HUES48 (cell line): Measurements from ENCODE around the gene PLXNA2.

Experiments used
- H3K27ac ChIP-seq: one replicate; pipeline ENCODE4 v1.7.0; 2013; ENCODE audit warnings: low read depth, low read length, inconsistent platforms
- H3K27me3 ChIP-seq: 2 replicates; pipeline ENCODE4 v1.6.1; 2013; ENCODE audit warnings: mild to moderate bottlenecking, low read length; ENCODE audit not compliant: control insufficient read depth, insufficient read depth
- H3K36me3 ChIP-seq: 2 replicates; pipeline ENCODE4 v1.6.1; 2013; ENCODE audit warnings: low read length; ENCODE audit not compliant: control insufficient read depth, insufficient read depth
- H3K4me1 ChIP-seq: 2 replicates; pipeline ENCODE4 v1.6.1; 2013; ENCODE audit warnings: mild to moderate bottlenecking, low read length; ENCODE audit not compliant: control insufficient read depth, insufficient read depth
- H3K4me3 ChIP-seq: 2 replicates; pipeline ENCODE4 v1.5.1; 2013; ENCODE audit warnings: mild to moderate bottlenecking, low read depth, low read length
- H3K9ac ChIP-seq: 2 replicates; pipeline ENCODE4 v1.6.1; 2013; ENCODE audit warnings: mild to moderate bottlenecking, low read depth, low read length, moderate library complexity
- H3K9me3 ChIP-seq: 2 replicates; pipeline ENCODE4 v1.6.1; 2013; ENCODE audit warnings: low read length; ENCODE audit not compliant: control insufficient read depth, insufficient read depth

PLXNA2 gene

DNA sequence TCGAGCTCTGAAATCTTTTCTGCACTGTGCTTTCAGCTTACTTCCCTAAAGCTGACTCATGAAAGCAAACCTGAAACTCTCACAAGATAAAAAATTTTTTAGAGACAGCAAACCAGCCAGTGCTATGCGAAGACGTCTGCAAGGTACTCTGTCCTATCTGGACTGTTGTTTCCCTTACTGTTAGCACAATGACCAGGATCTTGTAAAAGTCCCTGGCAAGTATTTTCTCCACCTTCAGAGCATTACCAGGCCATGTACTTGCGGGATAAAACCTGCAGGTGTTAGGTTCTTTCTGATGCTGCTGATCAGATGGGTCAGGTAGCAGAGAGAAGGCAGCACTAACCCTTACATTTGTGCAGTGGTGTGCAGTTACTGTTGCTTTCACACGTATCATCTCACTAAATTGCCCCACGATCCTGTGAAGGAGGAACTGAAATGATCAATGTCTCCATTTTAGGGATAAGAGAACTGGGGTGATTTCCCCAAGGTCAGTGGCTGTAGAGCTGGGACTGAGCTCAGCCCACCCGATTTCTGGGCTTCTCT, 56.6 kb downstream of the PLXNA2 start:
- Histone ChIP-seq H3K36me3 (no peaks in the 10 kb centered on the region), H3K4me3 (no peak overlapping the region), H3K4me1 (peaks cover 4% of the 10 kb centered on the region; the same call in 1 of the 2 replicates), H3K27ac (no peak overlapping the region), H3K27me3 (no peaks in the 10 kb centered on the region), H3K9ac (no peak overlapping the region), H3K9me3 (no peaks in the 10 kb centered on the region)

DNA sequence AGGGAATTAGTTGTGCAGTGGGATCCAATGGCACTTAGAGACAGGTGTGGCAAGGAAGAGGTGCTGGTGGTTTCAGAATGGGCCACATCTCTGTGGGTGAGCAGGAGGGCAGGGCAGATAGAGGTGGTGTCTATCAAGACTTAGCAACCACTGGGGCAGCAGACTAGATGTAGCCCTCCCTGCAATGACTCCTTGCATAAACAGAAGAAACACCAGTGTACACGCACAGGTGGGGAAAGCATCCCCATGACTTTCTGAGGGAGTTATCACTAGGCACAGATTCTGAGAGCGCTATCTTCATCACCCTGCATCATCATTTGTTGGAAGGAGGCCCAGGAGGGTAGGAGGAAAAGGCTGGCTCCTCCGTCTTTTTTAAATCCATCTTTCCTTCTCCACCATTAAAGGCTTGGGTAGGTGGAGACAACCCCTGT, 58.4 kb downstream of the PLXNA2 start:
- Histone ChIP-seq H3K4me3 (no peak overlapping the region), H3K36me3 (no peaks in the 10 kb centered on the region), H3K4me1 (peaks cover 4% of the 10 kb centered on the region; the same call in 1 of the 2 replicates), H3K27me3 (no peaks in the 10 kb centered on the region), H3K9me3 (no peaks in the 10 kb centered on the region), H3K27ac (no peak overlapping the region), H3K9ac (no peak overlapping the region)

DNA sequence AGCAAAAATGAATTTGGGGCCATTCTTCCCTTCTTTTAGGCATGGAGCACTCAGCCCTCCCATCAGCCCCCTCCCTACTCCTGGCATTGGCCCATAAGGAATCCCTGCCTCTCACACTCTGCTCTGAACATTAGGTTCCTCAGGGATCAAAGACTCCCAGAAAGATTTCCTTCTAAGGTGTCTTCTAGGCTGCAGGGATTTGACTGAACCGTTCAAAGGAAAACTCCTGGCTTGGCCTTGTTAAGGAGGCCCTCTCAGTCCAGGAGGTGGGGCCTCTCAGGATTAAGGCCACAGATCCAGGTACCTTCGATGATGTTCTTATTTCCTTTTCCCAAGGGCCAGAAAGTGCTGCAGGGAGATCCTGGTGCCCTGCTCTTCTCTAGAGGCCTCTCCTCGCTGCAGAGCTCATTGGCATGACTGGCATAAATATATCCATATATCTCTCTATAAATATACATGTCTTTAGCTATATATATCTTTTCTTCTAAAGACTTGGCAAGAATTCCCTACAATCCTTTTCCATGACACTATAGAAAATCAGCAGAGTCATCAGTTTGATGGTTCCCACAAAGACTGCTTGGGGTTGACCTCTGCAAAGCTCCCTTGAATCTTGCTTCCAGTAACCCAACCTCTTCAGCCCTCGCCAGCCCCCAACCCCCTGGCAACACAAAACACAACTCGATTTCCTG, 59.1 kb downstream of the PLXNA2 start:
- Histone ChIP-seq H3K4me3 (no peak overlapping the region), H3K27me3 (no peaks in the 10 kb centered on the region), H3K27ac (no peak overlapping the region), H3K36me3 (no peaks in the 10 kb centered on the region), H3K9me3 (no peaks in the 10 kb centered on the region), H3K9ac (no peak overlapping the region), H3K4me1 (peaks cover 4% of the 10 kb centered on the region; the same call in 1 of the 2 replicates)

DNA sequence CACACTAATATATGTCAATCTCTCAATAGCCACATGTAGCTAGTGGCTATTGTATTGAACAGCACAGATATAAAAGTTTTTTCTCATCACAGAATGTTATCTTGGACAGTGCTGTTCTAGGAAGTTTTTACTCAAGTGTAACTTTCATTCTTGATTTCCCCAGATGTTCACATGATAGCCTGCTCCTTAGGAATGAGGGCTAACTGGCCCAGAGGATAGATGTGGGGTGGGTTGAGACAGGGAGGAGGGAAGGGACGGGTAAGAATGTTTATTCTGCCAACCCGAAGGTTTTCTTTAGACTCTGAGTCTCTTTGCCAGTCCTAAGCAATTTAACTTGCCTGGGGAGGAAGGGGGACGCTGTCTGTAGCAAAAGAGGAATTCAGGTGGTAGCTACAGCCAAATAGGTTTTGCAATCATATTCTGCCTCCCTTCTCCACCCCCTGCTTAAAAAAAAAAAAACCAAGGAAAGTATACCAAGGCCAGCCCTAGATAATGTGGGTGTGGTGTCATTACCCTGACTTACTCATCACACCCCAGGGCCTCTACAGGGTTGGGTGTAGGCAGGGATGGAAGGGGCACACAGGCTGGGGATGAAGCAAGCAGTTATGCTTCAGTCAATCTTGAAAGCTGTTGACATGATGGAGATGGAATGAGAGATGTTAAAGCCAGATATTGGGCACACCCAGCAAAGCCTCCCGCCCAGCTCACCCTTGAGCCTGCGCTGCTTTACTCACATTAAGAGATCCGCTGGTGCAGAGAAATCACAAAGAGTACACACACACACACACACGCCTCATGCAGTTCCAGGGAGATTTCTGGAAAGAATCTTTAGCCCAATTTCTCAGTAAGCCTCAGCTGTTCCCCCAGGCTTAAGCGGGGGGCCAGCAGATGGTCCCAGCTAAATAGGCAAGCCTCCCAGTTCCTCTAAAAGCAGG, 59.9 kb downstream of the PLXNA2 start:
- Histone ChIP-seq H3K4me3 (no peak overlapping the region), H3K36me3 (no peaks in the 10 kb centered on the region), H3K9ac (no peak overlapping the region), H3K27ac (no peak overlapping the region), H3K4me1 (peaks cover 11% of the 10 kb centered on the region), H3K27me3 (no peaks in the 10 kb centered on the region), H3K9me3 (no peaks in the 10 kb centered on the region)

DNA sequence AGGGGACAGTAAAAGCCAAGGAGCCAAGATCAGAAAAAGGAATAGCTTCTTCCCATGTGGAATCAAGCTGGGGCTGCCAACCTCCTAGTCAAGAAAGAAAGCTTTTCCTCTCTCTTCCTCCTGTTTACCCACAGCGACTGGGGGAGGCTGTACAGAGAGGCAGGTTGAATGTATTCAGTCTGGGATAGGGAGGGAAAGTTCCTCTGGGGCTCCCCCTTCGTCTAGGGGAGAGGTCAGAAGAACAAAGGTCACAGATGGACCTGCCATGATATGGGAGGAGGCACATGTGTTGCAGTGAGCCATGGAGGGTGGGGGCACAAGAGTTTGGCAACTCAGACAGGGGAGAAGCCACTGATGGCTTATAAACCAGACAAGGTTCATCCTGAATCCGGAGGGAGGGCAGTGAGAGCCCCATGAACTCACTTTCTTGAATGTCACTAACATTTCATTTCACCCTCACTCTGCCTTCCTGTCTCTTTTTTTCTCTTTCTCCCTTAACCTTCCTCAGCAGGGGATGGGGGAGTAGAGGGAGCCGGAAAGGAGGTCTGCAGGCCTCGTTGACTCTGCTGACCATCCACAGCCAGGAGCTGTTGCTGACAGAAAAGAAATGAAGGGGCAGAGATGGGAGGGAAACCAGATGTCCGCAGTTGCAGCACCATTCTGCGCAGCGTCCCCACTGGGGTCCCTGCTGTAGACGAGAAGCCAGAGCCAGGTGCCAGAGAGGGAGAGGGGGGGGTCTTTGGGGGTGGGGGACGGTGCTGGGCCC, 61.1 kb downstream of the PLXNA2 start:
- H3K27me3 ChIP-seq, result no peaks in the 10 kb centered on the region
- H3K9me3 ChIP-seq, result no peaks in the 10 kb centered on the region
- H3K4me3 ChIP-seq, result no peak overlapping the region
- no peaks in the 10 kb centered on the region for H3K36me3 ChIP-seq
- H3K9ac ChIP-seq, result no peak overlapping the region
- peaks cover 18% of the 10 kb centered on the region for H3K4me1 ChIP-seq
- no peak overlapping the region for H3K27ac ChIP-seq

DNA sequence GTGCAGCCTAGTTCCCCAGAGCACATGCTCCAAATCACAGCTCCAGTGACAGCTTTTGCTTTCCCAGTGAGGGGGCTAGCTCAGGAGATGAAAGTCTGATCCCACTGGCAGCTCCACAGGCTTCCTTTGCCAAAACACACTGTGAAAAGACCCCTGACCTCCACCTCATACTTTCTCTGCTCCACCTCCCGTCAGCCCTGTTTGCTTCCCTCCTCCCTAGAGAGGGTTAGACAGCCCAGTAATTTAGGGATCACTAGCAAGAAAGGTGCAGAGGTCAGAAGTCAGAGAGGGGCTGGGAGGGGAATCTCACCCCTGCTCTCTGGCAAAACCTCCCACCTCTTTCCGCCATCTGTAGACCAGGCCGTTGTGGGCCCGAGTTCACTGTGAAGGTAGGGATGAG, 62.8 kb downstream of the PLXNA2 start:
- H3K27ac ChIP-seq, result no peak overlapping the region
- H3K4me3 ChIP-seq, result no peak overlapping the region
- H3K36me3 ChIP-seq, result no peaks in the 10 kb centered on the region
- peaks cover 32% of the 10 kb centered on the region for H3K4me1 ChIP-seq
- H3K9me3 ChIP-seq, result no peaks in the 10 kb centered on the region
- H3K9ac ChIP-seq, result no peak overlapping the region
- no peaks in the 10 kb centered on the region for H3K27me3 ChIP-seq

DNA sequence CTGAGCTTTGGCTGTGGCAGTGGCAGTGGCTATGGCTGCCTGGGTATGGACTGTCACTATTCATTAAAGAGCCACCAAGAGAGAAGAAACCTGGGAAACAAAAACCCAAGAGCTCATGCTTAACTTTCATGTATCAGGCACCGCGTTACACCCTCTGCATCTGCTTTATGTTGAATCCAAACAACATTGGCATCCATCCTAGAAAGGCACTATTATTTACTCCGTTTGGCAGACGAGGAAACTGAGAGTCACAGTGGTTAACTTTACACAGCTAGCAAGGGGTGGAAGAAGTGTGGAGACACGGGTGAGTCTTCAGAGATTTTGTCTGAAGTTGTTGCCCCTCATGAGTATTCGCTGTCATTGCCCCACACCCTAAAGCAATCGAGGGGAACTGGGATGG, 63.8 kb downstream of the PLXNA2 start:
- no peak overlapping the region for H3K4me3 ChIP-seq
- H3K4me1 ChIP-seq, result peaks cover 32% of the 10 kb centered on the region
- no peak overlapping the region for H3K9ac ChIP-seq

DNA sequence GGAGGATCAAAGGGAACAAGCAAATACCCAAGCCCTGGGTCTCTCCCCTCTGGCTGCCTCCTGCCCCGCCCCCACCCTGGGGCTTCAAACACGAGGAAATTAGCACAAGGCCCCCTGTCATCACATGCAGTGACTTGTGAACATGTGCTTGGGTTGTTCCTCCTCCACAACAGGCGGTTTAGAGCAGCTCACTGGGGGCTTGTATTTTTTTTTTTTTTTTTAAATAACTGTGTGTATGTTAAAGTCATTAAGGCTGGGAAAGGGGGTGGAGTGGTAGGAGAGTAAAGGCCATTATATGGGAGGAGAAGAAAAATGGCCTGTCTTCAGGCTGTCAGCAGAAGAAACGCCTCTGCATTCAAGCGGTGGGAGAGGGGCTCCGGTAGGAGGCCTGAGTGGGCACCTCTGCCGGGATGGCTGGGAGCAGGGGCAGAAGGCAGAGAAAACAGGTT, 64.2 kb downstream of the PLXNA2 start:
- Histone ChIP-seq H3K9me3 (no peaks in the 10 kb centered on the region), H3K27ac (no peak overlapping the region), H3K27me3 (no peaks in the 10 kb centered on the region), H3K4me3 (no peak overlapping the region), H3K4me1 (peaks cover 32% of the 10 kb centered on the region), H3K9ac (no peak overlapping the region), H3K36me3 (no peaks in the 10 kb centered on the region)

More for the DNA sequence above, 63.8 kb downstream of the PLXNA2 start:
- H3K9me3 ChIP-seq, result no peaks in the 10 kb centered on the region
- H3K36me3 ChIP-seq, result no peaks in the 10 kb centered on the region
- no peaks in the 10 kb centered on the region for H3K27me3 ChIP-seq
- H3K27ac ChIP-seq, result no peak overlapping the region

DNA sequence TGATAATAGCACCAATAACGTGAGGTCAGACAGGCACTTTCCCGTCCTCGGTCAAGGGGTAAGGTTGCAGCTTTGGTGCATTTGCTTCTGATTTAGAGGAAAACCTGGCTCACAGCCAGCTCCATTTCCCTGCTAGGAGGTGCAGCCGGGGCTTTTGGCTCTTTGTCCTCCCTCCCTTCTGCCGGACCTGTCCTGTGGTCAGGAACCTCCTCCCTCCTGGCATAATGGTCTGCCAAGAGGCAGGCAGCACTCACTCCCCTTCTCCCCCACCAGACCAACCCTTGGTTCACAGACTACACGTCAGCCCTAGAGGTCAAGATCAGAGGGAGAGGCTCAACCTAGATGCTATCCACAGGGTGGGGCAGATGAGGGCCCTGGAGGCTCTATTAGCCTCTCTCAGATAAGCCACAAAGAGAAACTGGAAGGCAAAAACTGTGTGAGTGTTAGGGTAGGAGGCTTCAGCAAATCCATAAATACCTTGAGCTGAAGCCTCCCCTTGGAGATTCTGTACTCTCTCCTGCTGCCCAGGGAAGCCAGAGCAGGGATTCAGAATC, 64.8 kb downstream of the PLXNA2 start:
- Histone ChIP-seq H3K27ac (no peak overlapping the region), H3K27me3 (no peaks in the 10 kb centered on the region), H3K4me3 (no peak overlapping the region), H3K36me3 (no peaks in the 10 kb centered on the region), H3K9ac (no peak overlapping the region), H3K4me1 (peaks cover 32% of the 10 kb centered on the region), H3K9me3 (no peaks in the 10 kb centered on the region)

DNA sequence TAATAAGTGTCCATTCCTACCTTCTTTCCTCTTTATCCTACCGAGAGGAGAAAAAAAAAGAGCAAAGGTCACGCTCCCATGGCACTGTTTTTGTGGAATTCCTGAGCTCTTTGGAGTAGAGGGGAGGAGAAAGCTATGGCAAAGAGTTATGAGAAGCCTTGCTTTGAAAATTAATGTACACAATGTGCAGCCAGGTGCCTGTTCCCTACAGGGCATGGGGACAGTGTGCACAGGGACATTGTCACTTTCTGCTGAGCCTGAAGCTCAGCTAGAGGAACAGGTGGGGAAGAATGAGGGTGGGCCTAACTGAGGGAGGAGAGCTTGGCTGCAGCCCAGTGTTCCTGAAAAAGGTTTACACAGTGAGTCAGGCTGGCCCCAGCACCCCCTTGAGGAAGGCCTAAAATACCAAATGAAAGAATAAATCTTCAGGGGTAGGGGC, 66.1 kb downstream of the PLXNA2 start:
- Histone ChIP-seq H3K4me3 (no peak overlapping the region), H3K4me1 (peaks cover 32% of the 10 kb centered on the region), H3K27ac (peak overlapping the region; percentile 23), H3K9me3 (no peaks in the 10 kb centered on the region), H3K36me3 (no peaks in the 10 kb centered on the region), H3K9ac (no peak overlapping the region), H3K27me3 (no peaks in the 10 kb centered on the region)
